Measurements from ENCODE around the gene TRPV5. TPM values are rescaled to one million over a fixed set of nuclear protein-coding genes. Genes with fewer than 3 reads are reported as not detected.

Gene TRPV5
- total RNA-seq, 4 donors from 2014 or later: 0.17 TPM; not detected in 3

DNA sequence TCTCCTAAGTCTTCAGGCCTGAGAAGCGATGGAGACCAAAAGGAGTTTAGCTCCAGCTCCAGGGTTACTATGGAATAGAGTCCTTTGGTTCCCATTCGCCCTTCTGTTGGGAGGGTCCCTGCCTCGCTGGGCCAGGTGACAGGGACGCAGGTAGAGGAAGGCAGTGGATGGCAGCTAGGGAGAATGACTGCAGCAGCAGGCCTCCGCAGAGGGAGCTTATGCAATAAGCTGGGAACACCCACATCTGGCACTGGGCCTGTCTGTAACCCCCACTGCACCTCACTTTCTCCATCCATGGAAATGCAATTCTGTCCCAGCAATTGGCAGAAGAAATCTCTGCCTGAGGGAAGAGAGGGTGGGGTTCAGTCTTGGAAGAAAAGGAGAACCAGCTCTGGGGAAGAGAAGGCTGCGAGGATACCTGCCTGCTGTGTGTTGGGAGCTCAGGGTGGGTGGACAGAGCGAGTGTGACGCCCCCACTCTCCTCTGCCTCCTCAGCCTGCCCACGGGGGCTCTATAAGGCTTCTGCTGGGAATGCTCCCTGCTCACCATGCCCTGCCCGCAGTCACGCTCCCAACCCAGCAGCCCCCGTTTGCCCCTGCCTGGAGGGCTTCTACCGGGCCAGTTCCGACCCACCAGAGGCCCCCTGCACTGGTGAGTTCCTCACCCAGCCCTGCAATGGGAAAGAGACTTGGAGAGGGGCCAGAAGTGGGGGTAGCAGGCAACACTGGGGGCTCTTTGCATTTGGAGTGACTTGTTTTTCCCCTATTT lies 68.4 kb downstream of the TRPV5 start:
- no peak overlapping the region for H3K27ac ChIP-seq (replicated peaks in 1 of 4)
- TF ChIP-seq POLR2AphosphoS5 (IDR thresholded peaks at IDR 0.05) (no peak), POLR2A (IDR thresholded peaks at IDR 0.05; ENCODE audit: low read depth) (no peak), EP300 (IDR thresholded peaks at IDR 0.05) (no peak)
- TF ChIP-seq, protein P1, sequence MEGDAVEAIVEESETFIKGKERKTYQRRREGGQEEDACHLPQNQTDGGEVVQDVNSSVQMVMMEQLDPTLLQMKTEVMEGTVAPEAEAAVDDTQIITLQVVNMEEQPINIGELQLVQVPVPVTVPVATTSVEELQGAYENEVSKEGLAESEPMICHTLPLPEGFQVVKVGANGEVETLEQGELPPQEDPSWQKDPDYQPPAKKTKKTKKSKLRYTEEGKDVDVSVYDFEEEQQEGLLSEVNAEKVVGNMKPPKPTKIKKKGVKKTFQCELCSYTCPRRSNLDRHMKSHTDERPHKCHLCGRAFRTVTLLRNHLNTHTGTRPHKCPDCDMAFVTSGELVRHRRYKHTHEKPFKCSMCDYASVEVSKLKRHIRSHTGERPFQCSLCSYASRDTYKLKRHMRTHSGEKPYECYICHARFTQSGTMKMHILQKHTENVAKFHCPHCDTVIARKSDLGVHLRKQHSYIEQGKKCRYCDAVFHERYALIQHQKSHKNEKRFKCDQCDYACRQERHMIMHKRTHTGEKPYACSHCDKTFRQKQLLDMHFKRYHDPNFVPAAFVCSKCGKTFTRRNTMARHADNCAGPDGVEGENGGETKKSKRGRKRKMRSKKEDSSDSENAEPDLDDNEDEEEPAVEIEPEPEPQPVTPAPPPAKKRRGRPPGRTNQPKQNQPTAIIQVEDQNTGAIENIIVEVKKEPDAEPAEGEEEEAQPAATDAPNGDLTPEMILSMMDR (IDR thresholded peaks at IDR 0.05): no peak
- no peak overlapping the region for H3K4me3 ChIP-seq
- peaks cover 0 to 25% (median 5%) of the 10 kb centered on the region in 4 donors for H3K36me3 ChIP-seq
- WGBS: 81% methylated on average over 11 of the region's 14 CpGs
- H3K4me1 ChIP-seq: peaks cover 0 to 4% (median 0%) of the 10 kb centered on the region in 4 donors
- intact Hi-C loops (cut with DNase I): no loop called here
- peaks cover 0 to 10% (median 0%) of the 10 kb centered on the region in 4 donors for H3K27me3 ChIP-seq
- peak; percentile 82 for DNase-seq (ENCODE audit: extremely low spot score)
- H3K9me3 ChIP-seq: no peaks in the 10 kb centered on the region

DNA sequence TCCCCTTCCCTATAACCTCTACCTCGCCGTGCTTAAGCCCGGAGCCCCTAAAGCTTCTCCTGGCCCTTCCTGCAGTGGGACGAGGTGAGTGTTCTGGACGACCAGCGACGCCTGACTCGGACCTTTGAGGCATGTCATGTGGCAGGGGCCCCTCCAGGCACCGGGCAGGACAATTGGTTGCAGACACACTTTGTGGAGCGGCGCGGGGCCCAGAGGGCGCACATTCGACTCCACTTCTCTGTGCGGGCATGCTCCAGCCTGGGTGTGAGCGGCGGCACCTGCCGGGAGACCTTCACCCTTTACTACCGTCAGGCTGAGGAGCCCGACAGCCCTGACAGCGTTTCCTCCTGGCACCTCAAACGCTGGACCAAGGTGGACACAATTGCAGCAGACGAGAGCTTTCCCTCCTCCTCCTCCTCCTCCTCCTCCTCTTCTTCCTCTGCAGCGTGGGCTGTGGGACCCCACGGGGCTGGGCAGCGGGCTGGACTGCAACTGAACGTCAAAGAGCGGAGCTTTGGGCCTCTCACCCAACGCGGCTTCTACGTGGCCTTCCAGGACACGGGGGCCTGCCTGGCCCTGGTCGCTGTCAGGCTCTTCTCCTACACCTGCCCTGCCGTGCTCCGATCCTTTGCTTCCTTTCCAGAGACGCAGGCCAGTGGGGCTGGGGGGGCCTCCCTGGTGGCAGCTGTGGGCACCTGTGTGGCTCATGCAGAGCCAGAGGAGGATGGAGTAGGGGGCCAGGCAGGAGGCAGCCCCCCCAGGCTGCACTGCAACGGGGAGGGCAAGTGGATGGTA lies 69.5 kb downstream of the TRPV5 start:
- H3K27ac ChIP-seq (replicated peaks in 1 of 4): no peak overlapping the region
- intact Hi-C loops (cut with DNase I): no loop called here
- H3K27me3 ChIP-seq: peaks cover 0 to 10% (median 0%) of the 10 kb centered on the region in 4 donors
- H3K36me3 ChIP-seq: peaks cover 0 to 25% (median 5%) of the 10 kb centered on the region in 4 donors
- TF ChIP-seq, protein P1 (IDR thresholded peaks at IDR 0.05): no peak
- TF ChIP-seq EP300 (IDR thresholded peaks at IDR 0.05): no peak
- TF ChIP-seq POLR2AphosphoS5 (IDR thresholded peaks at IDR 0.05): no peak
- TF ChIP-seq POLR2A (IDR thresholded peaks at IDR 0.05; ENCODE audit: low read depth): no peak
- H3K9me3 ChIP-seq: no peaks in the 10 kb centered on the region
- peak; percentile 81 for DNase-seq (ENCODE audit: extremely low spot score)
- peaks cover 0 to 10% (median 0%) of the 10 kb centered on the region in 4 donors for H3K4me1 ChIP-seq
- WGBS: 88% methylated on average over 30 of the region's 37 CpGs
- H3K4me3 ChIP-seq: no peak overlapping the region

DNA sequence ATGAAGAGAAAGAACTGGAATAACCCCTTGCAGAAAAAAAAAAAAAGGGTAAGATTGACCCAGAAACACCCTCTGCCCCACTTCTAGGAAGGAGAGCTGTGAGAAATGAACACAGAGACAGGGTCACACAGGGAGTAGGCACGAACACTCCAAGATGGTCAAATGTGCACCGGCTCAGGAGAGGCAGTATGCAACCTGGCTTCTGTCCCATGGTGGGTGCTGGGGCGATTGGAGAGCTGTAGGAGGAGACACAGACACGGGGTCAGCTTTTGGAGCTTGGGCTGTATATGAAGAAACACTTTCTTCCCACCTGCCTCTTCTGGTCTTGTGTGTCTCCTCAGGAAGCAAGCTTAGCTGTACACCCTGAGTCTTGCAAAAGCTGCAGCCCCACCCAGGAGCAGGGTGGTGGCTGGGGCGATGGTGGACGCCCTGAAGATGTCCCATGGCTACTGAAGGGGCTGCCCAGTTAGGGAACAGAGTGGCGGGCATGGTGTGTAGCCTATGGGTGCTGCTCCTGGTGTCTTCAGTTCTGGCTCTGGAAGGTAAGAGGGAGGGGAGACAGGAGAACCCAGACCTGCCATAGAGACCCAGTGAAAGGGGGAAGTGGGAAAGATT lies 70.7 kb downstream of the TRPV5 start:
- DNase-seq (ENCODE audit: extremely low spot score): peak; percentile 81
- peaks cover 0 to 10% (median 0%) of the 10 kb centered on the region in 4 donors for H3K4me1 ChIP-seq
- no peak overlapping the region for H3K4me3 ChIP-seq
- peaks cover 0 to 10% (median 0%) of the 10 kb centered on the region in 4 donors for H3K27me3 ChIP-seq
- TF ChIP-seq, protein P1 (IDR thresholded peaks at IDR 0.05): no peak
- intact Hi-C loops (cut with DNase I): no loop called here
- WGBS: 82% methylated on average over 7 of the region's 7 CpGs
- no peaks in the 10 kb centered on the region for H3K9me3 ChIP-seq
- H3K27ac ChIP-seq (replicated peaks in 1 of 4): no peak overlapping the region
- H3K36me3 ChIP-seq: peaks cover 0 to 25% (median 5%) of the 10 kb centered on the region in 4 donors

DNA sequence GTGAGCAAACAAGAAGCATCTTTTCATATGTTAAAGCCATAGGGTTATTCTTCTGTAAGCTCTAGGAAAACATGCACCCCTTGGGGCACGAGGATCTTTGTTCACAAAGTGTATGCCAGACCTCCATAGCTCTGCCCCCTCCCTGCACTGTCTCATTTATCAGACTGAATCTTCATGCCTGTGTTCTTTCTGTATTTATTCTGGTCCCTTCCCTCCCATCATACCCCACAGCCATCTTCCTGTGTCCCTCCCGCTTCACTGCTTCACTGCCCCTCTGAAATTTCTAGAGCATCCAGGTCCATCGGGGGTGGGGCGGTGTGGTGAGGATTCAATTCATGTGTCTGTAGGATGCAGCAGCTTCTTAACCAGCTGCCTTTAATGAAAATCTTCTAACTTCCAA lies 71.2 kb downstream of the TRPV5 start:
- intact Hi-C loops (cut with DNase I): no loop called here
- no peak overlapping the region for H3K4me3 ChIP-seq
- H3K4me1 ChIP-seq: peaks cover 0 to 10% (median 0%) of the 10 kb centered on the region in 4 donors
- DNase-seq (ENCODE audit: extremely low spot score): peak; percentile 45
- no peaks in the 10 kb centered on the region for H3K9me3 ChIP-seq
- peaks cover 0 to 9% (median 0%) of the 10 kb centered on the region in 4 donors for H3K27me3 ChIP-seq
- H3K27ac ChIP-seq (replicated peaks in 1 of 4): no peak overlapping the region
- TF ChIP-seq, protein P1 (IDR thresholded peaks at IDR 0.05): no peak
- TF ChIP-seq POLR2AphosphoS5 (IDR thresholded peaks at IDR 0.05): no peak
- no peak for TF ChIP-seq POLR2A (IDR thresholded peaks at IDR 0.05; ENCODE audit: low read depth)
- no peak for TF ChIP-seq EP300 (IDR thresholded peaks at IDR 0.05)
- 93% methylated on average over 4 of the region's 4 CpGs for whole genome bisulfite sequencing
- peaks cover 0 to 25% (median 5%) of the 10 kb centered on the region in 4 donors for H3K36me3 ChIP-seq
